ENCODE data around the gene DOCK1.
"Not testable (repeated sequence)": the region's sequence is repeated elsewhere in the genome, so short reads cannot be mapped to it uniquely, and the experiment has no call there.

The DOCK1 gene

GRCh38 chr10:126880926-126881325 is 24.3 kb upstream of the DOCK1 start:
- H3K9ac ChIP-seq = no peak overlapping the region
- no peak overlapping the region for H3K4me2 ChIP-seq
- H3K4me3 ChIP-seq = no peak overlapping the region
- no peaks in the 10 kb centered on the region for H3K27me3 ChIP-seq
- TF ChIP-seq Cebpa-rat (IDR thresholded peaks at IDR 0.05) = no peak
- no peak overlapping the region for H3K27ac ChIP-seq
- H3K9me3 ChIP-seq = no peaks in the 10 kb centered on the region; the same call in 1 of the 2 replicates
- H3K4me1 ChIP-seq = no peaks in the 10 kb centered on the region
- no peaks in the 10 kb centered on the region for H3K36me3 ChIP-seq
- no peaks in the 10 kb centered on the region for H4K20me1 ChIP-seq

- H3K9ac ChIP-seq, H3K36me3 ChIP-seq, H3K4me3 ChIP-seq, H3K27me3 ChIP-seq, H3K27ac ChIP-seq, H4K20me1 ChIP-seq, H3K4me1 ChIP-seq, H3K9me3 ChIP-seq, H3K4me2 ChIP-seq: not testable (repeated sequence)
Observed at GRCh38 chr10:126882055-126882454, 23.2 kb upstream of the DOCK1 start.

- H3K4me3 ChIP-seq, H3K27ac ChIP-seq, H3K4me2 ChIP-seq, H3K36me3 ChIP-seq, H3K4me1 ChIP-seq, H4K20me1 ChIP-seq, H3K9me3 ChIP-seq, H3K27me3 ChIP-seq, H3K9ac ChIP-seq: not testable (repeated sequence)
Observed at GRCh38 chr10:126888436-126888835, 16.8 kb upstream of the DOCK1 start.

- H3K9ac ChIP-seq = no peak overlapping the region
- H3K4me2 ChIP-seq = no peak overlapping the region
- no peaks in the 10 kb centered on the region for H3K27me3 ChIP-seq
- TF ChIP-seq Cebpa-rat (IDR thresholded peaks at IDR 0.05) = no peak
- H3K27ac ChIP-seq = no peak overlapping the region
- no peaks in the 10 kb centered on the region for H3K4me1 ChIP-seq
- H4K20me1 ChIP-seq = no peaks in the 10 kb centered on the region
- H3K9me3 ChIP-seq = no peaks in the 10 kb centered on the region
- no peak overlapping the region for H3K4me3 ChIP-seq
- no peaks in the 10 kb centered on the region for H3K36me3 ChIP-seq
Observed at GRCh38 chr10:126889421-126889820, 15.8 kb upstream of the DOCK1 start.

- H3K4me2 ChIP-seq, H3K9ac ChIP-seq, H3K4me1 ChIP-seq, H3K27me3 ChIP-seq, H4K20me1 ChIP-seq, H3K9me3 ChIP-seq, H3K4me3 ChIP-seq, H3K27ac ChIP-seq, H3K36me3 ChIP-seq: not testable (repeated sequence)
Observed at GRCh38 chr10:126890797-126891196, 14.4 kb upstream of the DOCK1 start.

GRCh38 chr10:126892226-126893175 is 12.7 kb upstream of the DOCK1 start:
- TF ChIP-seq Cebpa-rat (IDR thresholded peaks at IDR 0.05) = no peak
- Histone ChIP-seq H3K4me3 (no peak overlapping the region), H3K27ac (no peak overlapping the region), H4K20me1 (no peaks in the 10 kb centered on the region), H3K9me3 (peaks cover 2% of the 10 kb centered on the region; the same call in 1 of the 2 replicates), H3K36me3 (no peaks in the 10 kb centered on the region), H3K4me1 (no peaks in the 10 kb centered on the region), H3K4me2 (no peak overlapping the region), H3K9ac (no peak overlapping the region), H3K27me3 (no peaks in the 10 kb centered on the region)

- H3K27me3 ChIP-seq = no peaks in the 10 kb centered on the region
- no peak overlapping the region for H3K9ac ChIP-seq
- H3K9me3 ChIP-seq = peaks cover 9% of the 10 kb centered on the region
- no peak overlapping the region for H3K27ac ChIP-seq
- H3K4me1 ChIP-seq = no peaks in the 10 kb centered on the region
- no peaks in the 10 kb centered on the region for H4K20me1 ChIP-seq
- no peak overlapping the region for H3K4me2 ChIP-seq
- no peaks in the 10 kb centered on the region for H3K36me3 ChIP-seq
- no peak overlapping the region for H3K4me3 ChIP-seq
- TF ChIP-seq Cebpa-rat (IDR thresholded peaks at IDR 0.05) = no peak
Observed at GRCh38 chr10:126893206-126893605, 12.0 kb upstream of the DOCK1 start.

- Histone ChIP-seq H3K27me3 (no peaks in the 10 kb centered on the region), H3K36me3 (no peaks in the 10 kb centered on the region), H3K9me3 (peaks cover 15% of the 10 kb centered on the region), H3K4me3 (no peak overlapping the region), H3K27ac (no peak overlapping the region), H3K4me2 (no peak overlapping the region), H4K20me1 (no peaks in the 10 kb centered on the region), H3K4me1 (no peaks in the 10 kb centered on the region), H3K9ac (no peak overlapping the region)
- TF ChIP-seq Cebpa-rat (IDR thresholded peaks at IDR 0.05) = no peak
Observed at GRCh38 chr10:126893841-126894240, 11.4 kb upstream of the DOCK1 start.

GRCh38 chr10:126895214-126895781 is 9.9 kb upstream of the DOCK1 start:
- H3K27ac ChIP-seq = no peak overlapping the region
- no peak overlapping the region for H3K4me2 ChIP-seq
- peaks cover 30% of the 10 kb centered on the region for H3K9me3 ChIP-seq
- no peak overlapping the region for H3K9ac ChIP-seq
- no peaks in the 10 kb centered on the region for H3K36me3 ChIP-seq
- H3K4me1 ChIP-seq = no peaks in the 10 kb centered on the region
- H4K20me1 ChIP-seq = no peaks in the 10 kb centered on the region
- TF ChIP-seq Cebpa-rat (IDR thresholded peaks at IDR 0.05) = no peak
- H3K4me3 ChIP-seq = no peak overlapping the region
- H3K27me3 ChIP-seq = no peaks in the 10 kb centered on the region

- Histone ChIP-seq H3K4me1 (no peaks in the 10 kb centered on the region), H3K4me3 (no peak overlapping the region), H4K20me1 (no peaks in the 10 kb centered on the region), H3K27me3 (no peaks in the 10 kb centered on the region), H3K27ac (no peak overlapping the region), H3K36me3 (no peaks in the 10 kb centered on the region), H3K9ac (no peak overlapping the region), H3K4me2 (no peak overlapping the region), H3K9me3 (peaks cover 31% of the 10 kb centered on the region)
- TF ChIP-seq Cebpa-rat (IDR thresholded peaks at IDR 0.05) = no peak
Observed at GRCh38 chr10:126898460-126898859, 6.8 kb upstream of the DOCK1 start.

GRCh38 chr10:126899529-126899928 is 5.7 kb upstream of the DOCK1 start:
- not testable (repeated sequence) for H3K4me2 ChIP-seq, H3K27ac ChIP-seq, H3K36me3 ChIP-seq, H3K4me1 ChIP-seq, H3K9ac ChIP-seq, H4K20me1 ChIP-seq, H3K27me3 ChIP-seq, H3K4me3 ChIP-seq
- peaks cover 31% of the 10 kb centered on the region for H3K9me3 ChIP-seq
